Fibroblast of the aortic adventitia (primary cell): ENCODE data around the gene SP8. TPM values are rescaled to one million over a fixed set of nuclear protein-coding genes. Genes with fewer than 3 reads are reported as not detected.
A peak's percentile ranks its signal among the peaks of the same experiment; 100 is the strongest.
"Not testable (repeated sequence)": the region's sequence is repeated elsewhere in the genome, so short reads cannot be mapped to it uniquely, and the experiment has no call there.

ENCODE experiments used
- DNase-seq: peaks from one replicate; pipeline ENCODE4 v3.0.0-alpha.2; 2010; ENCODE audit warnings: low read depth
- H3K4me3 ChIP-seq: 2 replicates; pipeline ENCODE4 v1.5.1; 2011; ENCODE audit warnings: low read depth, mild to moderate bottlenecking, control low read depth, low read length, moderate library complexity
- CTCF ChIP-seq: IDR thresholded peaks from 2 replicates; pipeline ENCODE4 v1.5.1; 2011; ENCODE audit warnings: mild to moderate bottlenecking, low read length, control low read depth, inconsistent platforms; ENCODE audit not compliant: insufficient read depth
- total RNA-seq: library from RNA; depleted of rRNA; stranded (reverse); fragments of >200 nt; gene quantifications from 2 replicates; pipeline ENCODE4 v1.2.3, GENCODE V29; 2012; ENCODE audit warnings: low replicate concordance

Gene SP8
- total RNA-seq: not detected in 2 replicates

GRCh38 chr7:20786779-20787659, at the start of gene SP8:
SP8 (minus strand) TSS chr7:20786886; CDS start chr7:20786798, 88 bp downstream.
- no peak for TF ChIP-seq CTCF
- H3K4me3 ChIP-seq: peak within 1 kb of the TSS; percentile 40
- DNase-seq: no peak

GRCh38 chr7:20836424-20836823, 49.7 kb upstream of the SP8 start:
- not testable (repeated sequence) for H3K4me3 ChIP-seq, DNase-seq

- DNase-seq: no peak
- no peak overlapping the region for H3K4me3 ChIP-seq
- TF ChIP-seq CTCF: no peak
Observed at GRCh38 chr7:20835111-20835750, 48.5 kb upstream of the SP8 start.

- H3K4me3 ChIP-seq: no peak overlapping the region
- no peak for TF ChIP-seq CTCF
- no peak for DNase-seq
Observed at GRCh38 chr7:20834656-20835055, 48.0 kb upstream of the SP8 start.

GRCh38 chr7:20831956-20832355, 45.3 kb upstream of the SP8 start:
- no peak for TF ChIP-seq CTCF
- DNase-seq: no peak
- no peak overlapping the region for H3K4me3 ChIP-seq

- no peak overlapping the region for H3K4me3 ChIP-seq
- no peak for TF ChIP-seq CTCF
- no peak for DNase-seq
Observed at GRCh38 chr7:20831451-20831850, 44.8 kb upstream of the SP8 start.

GRCh38 chr7:20828947-20829346, 42.3 kb upstream of the SP8 start:
- H3K4me3 ChIP-seq: no peak overlapping the region
- no peak for TF ChIP-seq CTCF
- no peak for DNase-seq
